HepG2 (cell line): Measurements from ENCODE around the gene TBC1D32. TPM values are rescaled to one million over a fixed set of nuclear protein-coding genes. Genes with fewer than 3 reads are reported as not detected.
A peak's percentile ranks its signal among the peaks of the same experiment; 100 is the strongest.

Experiments
- ATAD3A ChIP-seq: sonication (generic); formaldehyde crosslinking; IDR thresholded peaks from 2 replicates; pipeline ENCODE4 v1.4.0; 2020; ENCODE audit warnings: missing genetic modification reagents
- ETV5 ChIP-seq: IDR thresholded peaks from 2 replicates; pipeline ENCODE4 v1.6.1; 2018; ENCODE audit warnings: missing biosample characterization, missing genetic modification reagents, inconsistent platforms, borderline replicate concordance
- FLYWCH1 ChIP-seq: sonication (generic); formaldehyde crosslinking; IDR thresholded peaks from 2 replicates; pipeline ENCODE4 v1.8.1; 2023; ENCODE audit warnings: mild to moderate bottlenecking, missing genetic modification reagents
- HMG20B ChIP-seq: conservative IDR thresholded peaks from 2 replicates; pipeline ENCODE4 v1.6.1; 2016; ENCODE audit warnings: missing genetic modification reagents, missing compliant biosample characterization
- MAFK ChIP-seq, 2 experiments: IDR thresholded peaks in 1 of 2; conservative IDR thresholded peaks in 1 of 2; 2 replicates each; pipeline ENCODE4 v1.6.1; 2011; ENCODE audit warnings: improper control_type of control experiment in 2 of 2, low read length in 2 of 2
- MEIS1 ChIP-seq: sonication (generic); formaldehyde crosslinking; IDR thresholded peaks from 2 replicates; pipeline ENCODE4 v1.9.0; 2021; ENCODE audit warnings: mild to moderate bottlenecking, missing genetic modification reagents, moderate library complexity, borderline replicate concordance
- MEIS2 ChIP-seq: sonication (generic); formaldehyde crosslinking; IDR thresholded peaks from 2 replicates; pipeline ENCODE4 v1.9.0; 2021; ENCODE audit warnings: mild to moderate bottlenecking, missing genetic modification reagents
- MTA1 ChIP-seq: sonication (generic); formaldehyde crosslinking; IDR thresholded peaks from 2 replicates; pipeline ENCODE4 v1.4.0; 2020; ENCODE audit warnings: missing genetic modification reagents, mild to moderate bottlenecking, borderline replicate concordance
- NFE2 ChIP-seq: sonication (generic); formaldehyde crosslinking; IDR thresholded peaks from 2 replicates; pipeline ENCODE4 v1.4.0; 2020; ENCODE audit warnings: missing genetic modification reagents
- SALL1 ChIP-seq: sonication (generic); formaldehyde crosslinking; IDR thresholded peaks from 2 replicates; pipeline ENCODE4 v1.8.0; 2022; ENCODE audit warnings: mild to moderate bottlenecking, missing genetic modification reagents
- SOX5 ChIP-seq: IDR thresholded peaks from 2 replicates; pipeline ENCODE4 v1.6.1; 2016; ENCODE audit warnings: borderline replicate concordance
- SRSF1 ChIP-seq: fragments of 200-400 bp; formaldehyde crosslinking; optimal IDR thresholded peaks from 2 replicates; pipeline ENCODE3; 2017; ENCODE audit warnings: mild to moderate bottlenecking, low read depth, low read length, moderate library complexity
- STAG1 ChIP-seq: sonication (generic); formaldehyde crosslinking; IDR thresholded peaks from 2 replicates; pipeline ENCODE4 v1.4.0; 2020; ENCODE audit warnings: missing genetic modification reagents
- ZGPAT ChIP-seq: IDR thresholded peaks from 2 replicates; pipeline ENCODE4 v1.6.1; 2016; ENCODE audit warnings: mild to moderate bottlenecking
- ZKSCAN1 ChIP-seq: fragments of 150-350 bp; IDR thresholded peaks from 2 replicates; pipeline ENCODE4 v1.6.1; 2014; ENCODE audit warnings: low read length
- ZNF234 ChIP-seq: sonication (generic); formaldehyde crosslinking; conservative IDR thresholded peaks from 2 replicates; pipeline ENCODE4 v1.5.1; 2020; ENCODE audit warnings: mild to moderate bottlenecking, missing genetic modification reagents
- ZNF34 ChIP-seq: sonication (generic); formaldehyde crosslinking; IDR thresholded peaks from 2 replicates; pipeline ENCODE4 v1.4.0; 2020; ENCODE audit warnings: mild to moderate bottlenecking, missing genetic modification reagents, borderline replicate concordance
- ZNF430 ChIP-seq: sonication (generic); formaldehyde crosslinking; IDR thresholded peaks from 2 replicates; pipeline ENCODE4 v1.9.0; 2021; ENCODE audit warnings: mild to moderate bottlenecking, missing genetic modification reagents
- ZNF484 ChIP-seq: sonication (generic); formaldehyde crosslinking; IDR thresholded peaks from 2 replicates; pipeline ENCODE4 v1.5.1; 2020; ENCODE audit warnings: mild to moderate bottlenecking, low read depth, missing genetic modification reagents, borderline replicate concordance
- ZNF646 ChIP-seq: sonication (generic); formaldehyde crosslinking; IDR thresholded peaks from 2 replicates; pipeline ENCODE4 v1.9.0; 2021; ENCODE audit warnings: mild to moderate bottlenecking, missing genetic modification reagents
- ZNF670 ChIP-seq: sonication (generic); formaldehyde crosslinking; IDR thresholded peaks from 2 replicates; pipeline ENCODE4 v1.8.0; 2022; ENCODE audit warnings: mild to moderate bottlenecking, missing genetic modification reagents, borderline replicate concordance
- ZNF816 ChIP-seq: sonication (generic); formaldehyde crosslinking; IDR thresholded peaks from 2 replicates; pipeline ENCODE4 v1.8.0; 2022; ENCODE audit warnings: missing genetic modification reagents, mild to moderate bottlenecking, borderline replicate concordance
- ZNF839 ChIP-seq: sonication (generic); formaldehyde crosslinking; IDR thresholded peaks from 2 replicates; pipeline ENCODE4 v1.4.0; 2020; ENCODE audit warnings: missing genetic modification reagents, mild to moderate bottlenecking, borderline replicate concordance
- polyA plus RNA-seq, 8 experiments: library from polyadenylated mRNA; depleted of rRNA in 3 of 8; stranded (reverse) in 7 of 8; unstranded in 1 of 8; fragments of >200 nt; fragmentation: Illumina TruSeq in 4 of 8; extraction: Trizol in 4 of 8; gene quantifications; 2 replicates each; pipeline versions ENCODE4 v1.2.1 to v1.2.3, GENCODE V29; 2011 to 2016; ENCODE audit warnings: low read depth in 4 of 8, missing spikeins in 1 of 8, mixed read lengths in 1 of 8; ENCODE audit not compliant: insufficient read depth in 1 of 8
- total RNA-seq, 5 experiments: library from RNA; depleted of rRNA; stranded (reverse); fragments of >200 nt; fragmentation: Illumina TruSeq; extraction: Trizol; gene quantifications; 2 replicates each; pipeline ENCODE4 v1.2.3, GENCODE V29; 2016; ENCODE audit warnings: low read depth in 1 of 5

The TBC1D32 gene
- total and polyA plus RNA-seq, 2 of the 13 experiments (the other 11 are each of a cell fraction or from before 2014, with no cell fraction given): 2.0 to 4.8 TPM

- TF ChIP-seq ZNF646 (CRISPR knock-in tag) (no peak), MEIS1 (CRISPR knock-in tag) (no peak), ZKSCAN1 (no peak), ZNF484 (CRISPR knock-in tag) (no peak), ATAD3A (CRISPR knock-in tag) (no peak), ZNF816 (no peak), STAG1 (CRISPR knock-in tag) (no peak), FLYWCH1 (CRISPR knock-in tag) (no peak), NFE2 (CRISPR knock-in tag) (no peak), ZNF34 (CRISPR knock-in tag) (0 out of 2 replicates have a peak, but pooled peaks have one; percentile 9), MEIS2 (no peak), ZNF670 (CRISPR knock-in tag) (no peak), ZNF234 (CRISPR knock-in tag) (no peak), ZGPAT (no peak), SRSF1 (no peak), ZNF839 (CRISPR knock-in tag) (no peak), SOX5 (CRISPR knock-in tag) (no peak), HMG20B (no peak), ZNF430 (CRISPR knock-in tag) (no peak), SALL1 (CRISPR knock-in tag) (no peak), MAFK (conservative IDR thresholded peaks at IDR 0.05 in 1 of 2, IDR thresholded peaks at IDR 0.05 in 1 of 2; ENCODE audit: low read length in 2 of 2) (peak; percentile 61 to 67; a peak in 3 of 4 replicates), MTA1 (CRISPR knock-in tag) (no peak), ETV5 (CRISPR knock-in tag) (no peak)
Observed at GRCh38 chr6:121335087-121336008, 1.1 kb upstream of the TBC1D32 start (continued).
